Coronary artery (tissue), 2 donors: ENCODE data around the gene S100Z.
"Not testable (repeated sequence)": the region's sequence is repeated elsewhere in the genome, so short reads cannot be mapped to it uniquely, and the experiment has no call there.

ENCODE experiments used
- DNase-seq: peaks from one replicate; pipeline ENCODE4 v3.0.0-alpha.2; 2017; ENCODE audit warnings: low spot score
- H3K27ac ChIP-seq, 2 donors: fragments of 200-600 bp; sonication (generic); one replicate each; pipeline ENCODE4 v1.5.1; 2016 to 2019
- H3K4me3 ChIP-seq: fragments of 200-600 bp; sonication (generic); 2 replicates; pipeline ENCODE4 v1.5.1; 2016; ENCODE audit warnings: mild to moderate bottlenecking, moderate library complexity
- CTCF ChIP-seq: fragments of 200-600 bp; sonication (generic); IDR thresholded peaks from one replicate; pipeline ENCODE4 v1.5.1; 2019; ENCODE audit warnings: antibody characterized with exemption

The S100Z gene

GRCh38 chr5:76888733-76889300 is 39.0 kb downstream of the S100Z start:
- Histone ChIP-seq H3K27ac (no peak overlapping the region), H3K4me3 (no peak overlapping the region)
- TF ChIP-seq CTCF, result no peak
- DNase-seq, result no peak

GRCh38 chr5:76893294-76893693 is 43.5 kb downstream of the S100Z start:
- H3K4me3 ChIP-seq, result no peak overlapping the region
- no peak for TF ChIP-seq CTCF
- DNase-seq, result no peak
- no peak overlapping the region for H3K27ac ChIP-seq

DNA sequence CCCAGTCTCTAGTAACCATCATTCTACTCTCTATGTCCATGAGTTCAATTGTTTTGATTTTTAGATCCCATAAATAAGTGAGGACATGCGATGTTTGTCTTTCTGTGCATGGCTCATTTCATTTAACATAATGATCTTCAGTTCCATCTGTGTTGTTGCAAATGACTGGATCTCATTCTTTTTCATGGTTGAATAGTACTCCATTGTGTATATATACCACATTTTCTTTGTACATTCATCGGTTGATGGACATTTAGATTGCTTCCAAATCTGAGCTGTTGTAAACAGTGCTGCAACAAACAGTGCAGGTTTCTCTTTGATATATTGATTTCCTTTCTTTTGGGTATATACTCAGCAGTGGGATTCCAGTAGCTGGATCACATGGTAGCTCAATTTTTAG is 46.4 kb downstream of the S100Z start:
- no peak overlapping the region for H3K27ac ChIP-seq
- no peak for DNase-seq
- H3K4me3 ChIP-seq, result no peak overlapping the region
- TF ChIP-seq CTCF, result no peak

GRCh38 chr5:76901522-76901921 is 51.7 kb downstream of the S100Z start:
- no peak for DNase-seq
- Histone ChIP-seq H3K27ac (no peak overlapping the region), H3K4me3 (no peak overlapping the region)
- TF ChIP-seq CTCF, result no peak

DNA sequence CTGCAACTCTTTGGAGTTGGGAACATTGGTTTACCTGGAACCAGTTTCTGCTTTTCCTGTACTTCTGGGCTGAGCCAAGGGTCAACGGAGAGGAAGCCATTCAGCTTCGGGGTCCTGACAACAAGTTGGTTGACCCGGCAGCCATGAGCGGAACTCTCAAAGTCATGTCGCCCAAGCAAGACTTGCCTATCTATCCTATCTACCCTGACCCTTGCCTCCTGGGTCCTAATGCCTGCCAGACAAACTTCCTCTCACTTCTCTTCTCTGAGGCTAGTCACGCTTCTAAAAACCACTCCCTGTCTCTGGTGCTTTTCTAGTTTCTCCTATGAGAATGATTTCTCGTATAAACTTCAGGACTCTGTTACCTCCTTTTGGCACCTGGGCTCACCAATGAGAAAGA is 58.4 kb downstream of the S100Z start:
- H3K27ac ChIP-seq, result no peak overlapping the region
- no peak overlapping the region for H3K4me3 ChIP-seq
- no peak for DNase-seq
- TF ChIP-seq CTCF, result no peak

DNA sequence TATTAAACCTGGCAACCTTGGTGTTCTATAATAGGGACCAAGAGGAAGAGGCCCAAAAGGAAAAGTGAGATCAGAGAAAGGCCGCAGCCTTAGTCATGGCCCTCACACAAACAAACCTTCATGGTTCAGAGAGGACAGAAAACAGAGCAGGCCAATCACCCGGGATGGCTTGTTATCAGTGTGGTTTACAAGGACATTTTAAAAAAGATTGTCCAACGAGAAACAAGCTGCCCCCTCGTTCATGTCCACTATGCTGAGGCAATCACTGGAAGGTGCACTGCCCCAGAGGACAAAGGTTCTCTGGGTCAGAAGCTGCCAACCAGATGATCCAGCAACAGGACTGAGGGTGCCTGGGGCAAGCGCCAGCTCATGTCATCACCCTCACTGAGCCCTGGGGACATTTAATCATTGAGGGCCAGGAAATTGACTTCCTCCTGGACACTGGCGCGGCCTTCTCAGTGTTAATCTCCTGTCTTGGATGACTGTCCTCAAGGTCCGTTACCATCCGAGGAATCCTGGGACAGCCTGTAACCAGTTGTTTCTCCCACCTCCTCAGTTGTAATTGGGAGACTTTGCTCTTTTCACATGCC is 60.6 kb downstream of the S100Z start:
- H3K27ac ChIP-seq, H3K4me3 ChIP-seq, DNase-seq: not testable (repeated sequence)

DNA sequence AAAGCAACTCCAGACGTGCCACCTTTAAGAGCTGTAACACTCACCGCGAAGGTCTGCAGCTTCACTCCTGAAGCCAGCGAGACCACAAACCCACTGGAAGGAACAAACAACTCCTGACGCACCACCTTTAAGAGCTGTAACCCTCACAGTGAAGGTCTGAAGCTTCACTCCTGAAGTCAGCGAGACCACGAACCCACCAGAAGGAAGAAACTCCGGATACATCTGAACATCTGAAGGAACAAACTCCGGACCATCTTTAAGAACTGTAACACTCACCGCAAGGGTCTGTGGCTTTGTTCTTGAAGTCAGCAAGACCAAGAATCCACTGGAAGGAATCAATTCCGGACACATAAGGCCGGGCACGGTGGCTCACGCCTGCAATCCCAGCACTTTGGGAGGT is 64.9 kb downstream of the S100Z start:
- DNase-seq, H3K4me3 ChIP-seq, H3K27ac ChIP-seq: not testable (repeated sequence)

- Histone ChIP-seq H3K4me3 (no peak overlapping the region), H3K27ac (no peak overlapping the region)
- no peak for DNase-seq
- no peak for TF ChIP-seq CTCF
Measured at GRCh38 chr5:76918539-76918938, 68.7 kb downstream of the S100Z start.
